ENCODE data around the gene ADD3.

ADD3 gene

GRCh38 chr10:110010486-110011378 is 2.9 kb downstream of the ADD3 start:
- no peak overlapping the region for H2BK12ac ChIP-seq (ENCODE audit: low read length)
- DNase-seq, result no peak
- no peak overlapping the region for H2AK5ac ChIP-seq (ENCODE audit: low read length)
- no peak overlapping the region for H3K23ac ChIP-seq (ENCODE audit: low read length)
- H2AFZ ChIP-seq (ENCODE audit: insufficient read depth, low read length, poor library complexity), result no peak overlapping the region
- no peak overlapping the region for H3K4me2 ChIP-seq (ENCODE audit: low read length)
- no peak overlapping the region for H3K18ac ChIP-seq (ENCODE audit: low read length)
- no peaks in the 10 kb centered on the region for H3K9me3 ChIP-seq (ENCODE audit: insufficient read depth, low read depth, low read length)
- H3K4me3 ChIP-seq (ENCODE audit: low read depth, low read length), result no peak overlapping the region
- no peak overlapping the region for H4K12ac ChIP-seq (ENCODE audit: low read depth, low read length)
- no peak overlapping the region for H4K8ac ChIP-seq (ENCODE audit: low read depth, low read length)
- WGBS (ENCODE audit: extremely low coverage, insufficient coverage, insufficient read length), result no CpG with 5 or more reads among the region's 2 CpGs
- no peak overlapping the region for H3K14ac ChIP-seq (ENCODE audit: low read length)
- H3K27ac ChIP-seq (ENCODE audit: low read depth, low read length), result no peak overlapping the region
- no peak overlapping the region for H2BK120ac ChIP-seq (ENCODE audit: insufficient read depth, low read length, poor library complexity)
- no peak overlapping the region for H3K9ac ChIP-seq (ENCODE audit: low read length)
- peaks cover 11 to 18% of the 10 kb centered on the region in 2 experiments for H3K4me1 ChIP-seq (ENCODE audit: control insufficient read depth in 1 of 2, insufficient read depth in 2 of 2, low read length in 2 of 2)
- H3K79me1 ChIP-seq (ENCODE audit: low read length), result peaks cover 17% of the 10 kb centered on the region
- H3K36me3 ChIP-seq (ENCODE audit: control insufficient read depth in 1 of 2, insufficient read depth in 2 of 2, low read length in 2 of 2), result no peaks in the 10 kb centered on the region
- H3K4ac ChIP-seq (ENCODE audit: low read depth, low read length), result peak overlapping the region; percentile 92
- H2BK5ac ChIP-seq (ENCODE audit: low read depth, low read length, poor library complexity), result no peak overlapping the region
- no peaks in the 10 kb centered on the region for H3K27me3 ChIP-seq (ENCODE audit: insufficient read depth, low read length)
- peaks cover 18% of the 10 kb centered on the region for H3K79me2 ChIP-seq (ENCODE audit: control insufficient read depth, insufficient read depth, low read length, poor library complexity)
- H4K91ac ChIP-seq (ENCODE audit: low read depth, low read length), result no peak overlapping the region

GRCh38 chr10:110011681-110012080 is 3.9 kb downstream of the ADD3 start:
- H3K9me3 ChIP-seq (ENCODE audit: insufficient read depth, low read depth, low read length), result no peaks in the 10 kb centered on the region
- H3K27ac ChIP-seq (ENCODE audit: low read depth, low read length), result no peak overlapping the region
- H3K27me3 ChIP-seq (ENCODE audit: insufficient read depth, low read length), result no peaks in the 10 kb centered on the region
- H3K4me2 ChIP-seq (ENCODE audit: low read length), result no peak overlapping the region
- no peak overlapping the region for H3K4ac ChIP-seq (ENCODE audit: low read depth, low read length)
- H3K79me1 ChIP-seq (ENCODE audit: low read length), result peaks cover 17% of the 10 kb centered on the region
- no peak overlapping the region for H2BK120ac ChIP-seq (ENCODE audit: insufficient read depth, low read length, poor library complexity)
- H3K18ac ChIP-seq (ENCODE audit: low read length), result no peak overlapping the region
- H2BK12ac ChIP-seq (ENCODE audit: low read length), result no peak overlapping the region
- H3K4me1 ChIP-seq (ENCODE audit: control insufficient read depth in 1 of 2, insufficient read depth in 2 of 2, low read length in 2 of 2), result peaks cover 9 to 19% of the 10 kb centered on the region in 2 experiments
- H3K14ac ChIP-seq (ENCODE audit: low read length), result no peak overlapping the region
- no peak overlapping the region for H4K12ac ChIP-seq (ENCODE audit: low read depth, low read length)
- no peak overlapping the region for H2AK5ac ChIP-seq (ENCODE audit: low read length)
- H3K79me2 ChIP-seq (ENCODE audit: control insufficient read depth, insufficient read depth, low read length, poor library complexity), result peaks cover 18% of the 10 kb centered on the region
- H2AFZ ChIP-seq (ENCODE audit: insufficient read depth, low read length, poor library complexity), result no peak overlapping the region
- DNase-seq, result peak; percentile 18 to 86
- H3K23ac ChIP-seq (ENCODE audit: low read length), result no peak overlapping the region
- H3K9ac ChIP-seq (ENCODE audit: low read length), result no peak overlapping the region
- H4K91ac ChIP-seq (ENCODE audit: low read depth, low read length), result no peak overlapping the region
- H3K4me3 ChIP-seq (ENCODE audit: low read depth, low read length), result no peak overlapping the region
- no peak overlapping the region for H2BK5ac ChIP-seq (ENCODE audit: low read depth, low read length, poor library complexity)
- WGBS (ENCODE audit: extremely low coverage, insufficient coverage, insufficient read length), result no CpG with 5 or more reads among the region's 3 CpGs
- H3K36me3 ChIP-seq (ENCODE audit: control insufficient read depth in 1 of 2, insufficient read depth in 2 of 2, low read length in 2 of 2), result no peaks in the 10 kb centered on the region
- H4K8ac ChIP-seq (ENCODE audit: low read depth, low read length), result no peak overlapping the region

- peak overlapping the region; percentile 24 for H4K91ac ChIP-seq (ENCODE audit: low read depth, low read length)
- no peaks in the 10 kb centered on the region for H3K36me3 ChIP-seq (ENCODE audit: control insufficient read depth in 1 of 2, insufficient read depth in 2 of 2, low read length in 2 of 2)
- WGBS (ENCODE audit: extremely low coverage, insufficient coverage, insufficient read length), result no CpG with 5 or more reads among the region's 4 CpGs
Observed at GRCh38 chr10:110013630-110014293, 6.0 kb downstream of the ADD3 start.

GRCh38 chr10:110016039-110016438 is 8.3 kb downstream of the ADD3 start:
- no peak overlapping the region for H3K4me3 ChIP-seq (ENCODE audit: low read depth, low read length)
- no peak overlapping the region for H2AFZ ChIP-seq (ENCODE audit: insufficient read depth, low read length, poor library complexity)
- no peak overlapping the region for H2BK5ac ChIP-seq (ENCODE audit: low read depth, low read length, poor library complexity)
- no peaks in the 10 kb centered on the region for H3K9me3 ChIP-seq (ENCODE audit: insufficient read depth, low read depth, low read length)
- H3K23ac ChIP-seq (ENCODE audit: low read length), result no peak overlapping the region
- H3K4me1 ChIP-seq (ENCODE audit: control insufficient read depth in 1 of 2, insufficient read depth in 2 of 2, low read length in 2 of 2), result peaks cover 2 to 15% of the 10 kb centered on the region in 2 experiments
- peaks cover 4% of the 10 kb centered on the region for H3K79me2 ChIP-seq (ENCODE audit: control insufficient read depth, insufficient read depth, low read length, poor library complexity)
- H2BK12ac ChIP-seq (ENCODE audit: low read length), result no peak overlapping the region
- DNase-seq, result no peak
- no peak overlapping the region for H3K4me2 ChIP-seq (ENCODE audit: low read length)
- H2AK5ac ChIP-seq (ENCODE audit: low read length), result no peak overlapping the region
- H2BK120ac ChIP-seq (ENCODE audit: insufficient read depth, low read length, poor library complexity), result no peak overlapping the region
- H3K27ac ChIP-seq (ENCODE audit: low read depth, low read length), result no peak overlapping the region
- H4K12ac ChIP-seq (ENCODE audit: low read depth, low read length), result no peak overlapping the region
- no peaks in the 10 kb centered on the region for H3K27me3 ChIP-seq (ENCODE audit: insufficient read depth, low read length)
- no peak overlapping the region for H4K91ac ChIP-seq (ENCODE audit: low read depth, low read length)
- H3K9ac ChIP-seq (ENCODE audit: low read length), result no peak overlapping the region
- no peak overlapping the region for H4K8ac ChIP-seq (ENCODE audit: low read depth, low read length)
- no peak overlapping the region for H3K4ac ChIP-seq (ENCODE audit: low read depth, low read length)
- H3K18ac ChIP-seq (ENCODE audit: low read length), result no peak overlapping the region
- no peak overlapping the region for H3K14ac ChIP-seq (ENCODE audit: low read length)
- H3K79me1 ChIP-seq (ENCODE audit: low read length), result peaks cover 2% of the 10 kb centered on the region
- no peaks in the 10 kb centered on the region for H3K36me3 ChIP-seq (ENCODE audit: control insufficient read depth in 1 of 2, insufficient read depth in 2 of 2, low read length in 2 of 2)

More at GRCh38 chr10:110013630-110014293, 6.0 kb downstream of the ADD3 start:
- peak overlapping the region; percentile 37 for H3K14ac ChIP-seq (ENCODE audit: low read length)
- H2BK120ac ChIP-seq (ENCODE audit: insufficient read depth, low read length, poor library complexity), result no peak overlapping the region
- H3K79me1 ChIP-seq (ENCODE audit: low read length), result peaks cover 2% of the 10 kb centered on the region
- DNase-seq, result peak; percentile 43 to 63
- no peaks in the 10 kb centered on the region for H3K27me3 ChIP-seq (ENCODE audit: insufficient read depth, low read length)
- peak overlapping the region; percentile 69 for H2AK5ac ChIP-seq (ENCODE audit: low read length)
- H4K8ac ChIP-seq (ENCODE audit: low read depth, low read length), result no peak overlapping the region
- H3K23ac ChIP-seq (ENCODE audit: low read length), result no peak overlapping the region
- H3K79me2 ChIP-seq (ENCODE audit: control insufficient read depth, insufficient read depth, low read length, poor library complexity), result peaks cover 6% of the 10 kb centered on the region
- H2BK12ac ChIP-seq (ENCODE audit: low read length), result peak overlapping the region; percentile 49
- H3K4ac ChIP-seq (ENCODE audit: low read depth, low read length), result no peak overlapping the region
- H3K4me1 ChIP-seq (ENCODE audit: control insufficient read depth in 1 of 2, insufficient read depth in 2 of 2, low read length in 2 of 2), result peaks cover 5 to 14% of the 10 kb centered on the region in 2 experiments
- peak overlapping the region; percentile 25 for H3K4me2 ChIP-seq (ENCODE audit: low read length)
- no peak overlapping the region for H2AFZ ChIP-seq (ENCODE audit: insufficient read depth, low read length, poor library complexity)
- no peak overlapping the region for H3K9ac ChIP-seq (ENCODE audit: low read length)
- no peaks in the 10 kb centered on the region for H3K9me3 ChIP-seq (ENCODE audit: insufficient read depth, low read depth, low read length)
- H3K18ac ChIP-seq (ENCODE audit: low read length), result no peak overlapping the region
- H3K4me3 ChIP-seq (ENCODE audit: low read depth, low read length), result no peak overlapping the region
- H2BK5ac ChIP-seq (ENCODE audit: low read depth, low read length, poor library complexity), result no peak overlapping the region
- H4K12ac ChIP-seq (ENCODE audit: low read depth, low read length), result no peak overlapping the region
- H3K27ac ChIP-seq (ENCODE audit: low read depth, low read length), result peak overlapping the region; percentile 55

Measured in trophoblast cell (in vitro differentiated cells and primary cell).